HCT116 (cell line): ENCODE results near the gene TSPAN5. TPM values are rescaled to one million over a fixed set of nuclear protein-coding genes. Genes with fewer than 3 reads are reported as not detected.

Source experiments
- ATAC-seq: fragments of 200-7000 bp; cut with Tn5 transposase; 2 replicates; pipeline ENCODE4 v1.9.1; 2020; ENCODE audit warnings: mild to moderate bottlenecking, moderate library complexity
- BruUV-seq: library from RNA; stranded (reverse); fragments of 400-500 nt; replicated peaks from 2 replicates; lab custom pipeline; 2021; lab: Mats Ljungman, UMichigan
- CTCF ChIA-PET: fragments of 300-600 bp; sonication (Branson Sonifier 250); formaldehyde crosslinking; loops from one replicate; lab custom pipeline; 2021; ENCODE audit warnings: antibody characterized with exemption; lab: Charles Lee
- POLR2A ChIA-PET: fragments of 300-600, 350-600 bp; sonication (Branson Sonifier 250); formaldehyde crosslinking; loops from one replicate; lab custom pipeline; 2021; ENCODE audit warnings: antibody characterized with exemption; lab: Charles Lee
- RAD21 ChIA-PET, 2 experiments: fragments of 300-600 bp; sonication (Branson Sonifier 250); formaldehyde crosslinking; loops; one replicate each; lab custom pipeline; 2023; ENCODE audit warnings: low total read pairs in 2 of 2; ENCODE audit not compliant: uncharacterized antibody in 2 of 2, unreplicated experiment in 2 of 2, low non-redundant PET in 1 of 2; lab: Charles Lee
- DNase-seq: peaks from one replicate; pipeline ENCODE4 v3.0.0-alpha.2; 2010; ENCODE audit warnings: low read depth, low spot score
- H2AFZ ChIP-seq: fragments of 200-600 bp; shearing (Covaris generic), sonication (generic); 2 replicates; pipeline ENCODE4 v1.6.1; 2017; ENCODE audit warnings: low read depth, mixed run types, mixed read lengths, antibody characterized with exemption, low read length; ENCODE audit not compliant: poor library complexity, severe bottlenecking
- H3K27ac ChIP-seq: 2 replicates; pipeline ENCODE4 v1.5.1; 2012; ENCODE audit warnings: low read depth, low read length
- H3K27me3 ChIP-seq: fragments of 200-600 bp; sonication (generic); 2 replicates; pipeline ENCODE4 v1.6.1; 2016; ENCODE audit warnings: mixed run types, low read length, mixed read lengths; ENCODE audit not compliant: insufficient read depth
- H3K36me3 ChIP-seq, 2 experiments: fragments of 200-500 bp in 1 of 2; fragments of 200-600 bp in 1 of 2; sonication (Bioruptor generic) in 1 of 2; sonication (generic) in 1 of 2; 2 replicates each; pipeline versions ENCODE4 v1.5.1 to v1.6.1; 2014 to 2016; ENCODE audit warnings: low read length in 2 of 2, inconsistent platforms in 1 of 2, mixed read lengths in 1 of 2, mixed run types in 1 of 2; ENCODE audit not compliant: insufficient read depth in 2 of 2, control insufficient read depth in 1 of 2
- H3K4me1 ChIP-seq, 2 experiments: fragments of 200-600 bp in 1 of 2; sonication (generic) in 1 of 2; 2 replicates each; pipeline versions ENCODE4 v1.5.1 to v1.6.1; 2012 to 2017; ENCODE audit warnings: low read length in 2 of 2, inconsistent platforms in 1 of 2, mild to moderate bottlenecking in 1 of 2, mixed read lengths in 1 of 2, mixed run types in 1 of 2, moderate library complexity in 1 of 2; ENCODE audit not compliant: insufficient read depth in 2 of 2, control insufficient read depth in 1 of 2
- H3K4me2 ChIP-seq: fragments of 200-600 bp; sonication (generic); 2 replicates; pipeline ENCODE4 v1.6.1; 2017; ENCODE audit warnings: mixed run types, low read length, mixed read lengths
- H3K4me3 ChIP-seq, 2 experiments: fragments of 200-600 bp in 1 of 2; sonication (generic) in 1 of 2; replicated peaks in 1 of 2; 2 replicates each; pipeline ENCODE4 v1.5.1; 2011 to 2016; ENCODE audit warnings: low read length in 2 of 2, control low read depth in 1 of 2, low read depth in 1 of 2, mild to moderate bottlenecking in 1 of 2, mixed read lengths in 1 of 2, mixed run types in 1 of 2
- H3K79me2 ChIP-seq: fragments of 200-600 bp; sonication (generic); 2 replicates; pipeline ENCODE4 v1.6.1; 2017; ENCODE audit warnings: mild to moderate bottlenecking, mixed run types, low read length, moderate library complexity, mixed read lengths; ENCODE audit not compliant: insufficient read depth
- H3K9ac ChIP-seq: fragments of 200-600 bp; sonication (generic); 2 replicates; pipeline ENCODE4 v1.6.1; 2016; ENCODE audit warnings: low read length, mixed read lengths
- H3K9me2 ChIP-seq: fragments of 200-600 bp; sonication (generic), shearing (Covaris generic); 2 replicates; pipeline ENCODE4 v1.6.1; 2017; ENCODE audit warnings: mixed run types, mild to moderate bottlenecking, moderate library complexity; ENCODE audit not compliant: insufficient read depth
- H3K9me3 ChIP-seq, 2 experiments: fragments of 200-500 bp in 1 of 2; fragments of 200-600 bp in 1 of 2; sonication (Bioruptor generic) in 1 of 2; sonication (generic) in 1 of 2; 2 replicates each; pipeline ENCODE4 v1.6.1; 2014 to 2017; ENCODE audit warnings: low read length in 2 of 2, mixed read lengths in 2 of 2, inconsistent platforms in 1 of 2, low read depth in 1 of 2, mild to moderate bottlenecking in 1 of 2, mixed run types in 1 of 2, moderate library complexity in 1 of 2; ENCODE audit not compliant: control insufficient read depth in 1 of 2, insufficient read depth in 1 of 2
- H4K20me1 ChIP-seq: fragments of 200-600 bp; sonication (generic), shearing (Covaris generic); 2 replicates; pipeline ENCODE4 v1.6.1; 2017; ENCODE audit warnings: mixed run types, mild to moderate bottlenecking, moderate library complexity; ENCODE audit not compliant: insufficient read depth
- CEBPB ChIP-seq: IDR thresholded peaks from 2 replicates; pipeline ENCODE4 v1.6.1; 2012; ENCODE audit warnings: low read depth
- ELF1 ChIP-seq: IDR thresholded peaks from 2 replicates; pipeline ENCODE4 v1.6.1; 2012; ENCODE audit warnings: low read depth, borderline replicate concordance
- EZH2 ChIP-seq: fragments of 200-600 bp; sonication (generic); IDR thresholded peaks from 2 replicates; pipeline ENCODE4 v1.6.1; 2017; ENCODE audit warnings: antibody characterized with exemption, mixed run types
- EZH2phosphoT487 ChIP-seq: fragments of 200-600 bp; IDR thresholded peaks from 2 replicates; pipeline ENCODE4 v1.6.1; 2018; ENCODE audit warnings: antibody characterized with exemption, borderline replicate concordance
- JUND ChIP-seq: IDR thresholded peaks from 2 replicates; pipeline ENCODE4 v1.6.1; 2012
- POLR2A ChIP-seq: IDR thresholded peaks from 2 replicates; pipeline ENCODE4 v1.7.0; 2011; ENCODE audit warnings: borderline replicate concordance; ENCODE audit not compliant: insufficient read depth, insufficient read length; ENCODE audit errors: extremely low read depth
- POLR2AphosphoS5 ChIP-seq: IDR thresholded peaks from 2 replicates; pipeline ENCODE4 v1.6.1; 2011; ENCODE audit warnings: mild to moderate bottlenecking, low read depth, low read length, moderate library complexity
- RAD21 ChIP-seq: IDR thresholded peaks from 2 replicates; pipeline ENCODE4 v1.6.1; 2012; ENCODE audit warnings: low read depth, mild to moderate bottlenecking
- SIN3A ChIP-seq: IDR thresholded peaks from 2 replicates; pipeline ENCODE4 v1.6.1; 2012; ENCODE audit warnings: low read depth
- SP1 ChIP-seq: IDR thresholded peaks from 2 replicates; pipeline ENCODE4 v1.6.1; 2012; ENCODE audit warnings: low read depth
- TCF7L2 ChIP-seq: IDR thresholded peaks from 2 replicates; pipeline ENCODE4 v1.7.0; 2011; ENCODE audit warnings: borderline replicate concordance, inconsistent platforms; ENCODE audit not compliant: insufficient read depth, insufficient read length; ENCODE audit errors: extremely low read depth
- YY1 ChIP-seq: IDR thresholded peaks from 2 replicates; pipeline ENCODE4 v1.6.1; 2011; ENCODE audit warnings: low read length, low read depth, moderate library complexity, mild to moderate bottlenecking; ENCODE audit not compliant: insufficient replicate concordance; ENCODE audit errors: extremely low read depth
- ZNF274 ChIP-seq: fragments of 200-500 bp; sonication (Bioruptor generic); IDR thresholded peaks from 2 replicates; pipeline ENCODE4 v1.6.1; 2014; ENCODE audit warnings: mild to moderate bottlenecking, low read depth, low read length, inconsistent platforms
- intact Hi-C: fragments of 100-400 bp; cut with micrococcal nuclease; formaldehyde crosslinking; loops from 2 replicates; pipeline ENCODE4 v1.10.0; 2022
- total RNA-seq: library from RNA; stranded (reverse); gene quantifications from one replicate; pipeline ENCODE4 v1.2.1, GENCODE V29; 2021; ENCODE audit not compliant: unreplicated experiment
- TF ChIP-seq, protein P1 (sequence below): IDR thresholded peaks from 2 replicates; pipeline ENCODE4 v1.6.1; 2012
- TF ChIP-seq, protein P2 (sequence below), 3 experiments: fragments of 200-600 bp in 1 of 3; sonication (generic) in 1 of 3; IDR thresholded peaks in 2 of 3; conservative IDR thresholded peaks in 1 of 3; 2 replicates each; pipeline ENCODE4 v1.5.1; 2012 to 2017; ENCODE audit warnings: low read depth in 2 of 3, low read length in 2 of 3, antibody characterized with exemption in 1 of 3, borderline replicate concordance in 1 of 3, control low read depth in 1 of 3, mild to moderate bottlenecking in 1 of 3, mixed read lengths in 1 of 3, mixed run types in 1 of 3, moderate library complexity in 1 of 3; ENCODE audit not compliant: insufficient read depth in 1 of 3
- TF ChIP-seq, protein P3 (sequence below): IDR thresholded peaks from 2 replicates; pipeline ENCODE4 v1.6.1; 2012
- TF ChIP-seq, protein P4 (sequence below): IDR thresholded peaks from 2 replicates; pipeline ENCODE4 v1.6.1; 2011; ENCODE audit warnings: mild to moderate bottlenecking, low read length, moderate library complexity; ENCODE audit not compliant: insufficient replicate concordance; ENCODE audit errors: extremely low read depth

TSPAN5 gene
- total RNA-seq, 1 experiment from 2014 or later: 56.8 TPM

DNA sequence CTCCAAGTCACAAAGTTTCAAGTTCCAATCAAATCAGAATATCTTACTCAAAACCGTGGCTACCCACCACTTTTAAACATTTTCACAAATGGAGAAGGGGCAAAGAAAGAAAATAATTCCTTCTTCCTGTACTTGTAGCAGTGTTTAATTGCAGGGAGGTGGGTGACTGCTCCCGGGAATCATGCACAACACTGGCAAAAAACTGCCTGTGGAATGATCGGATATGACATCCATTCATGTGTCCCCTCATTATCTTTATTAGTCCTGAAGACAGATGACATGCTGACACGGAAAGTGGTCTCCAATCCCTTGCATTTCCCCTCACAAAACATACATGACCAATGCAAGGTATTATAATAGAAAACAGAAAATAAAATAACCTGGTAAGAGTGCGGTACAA, 2.0 kb downstream of the TSPAN5 start:
- DNase-seq: no peak
- ChIA-PET POLR2A (no interaction called here), CTCF (interaction anchor here (1.3 kb wide), 1 partner anchor 189 kb away, joined by 4 read pairs; no protein-coding TSS in a partner anchor), RAD21 (no interaction called here)
- intact Hi-C loops: loop anchor here (5.0 kb wide), 4 partner anchors 149 to 514 kb away; partner anchors contain the start of genes EIF4E and STPG2
- no peaks in the 10 kb centered on the region for H4K20me1 ChIP-seq
- H3K4me1 ChIP-seq: peaks cover 56 to 75% of the 10 kb centered on the region in 2 experiments
- no peak overlapping the region for H2AFZ ChIP-seq
- no peaks in the 10 kb centered on the region for H3K9me2 ChIP-seq
- H3K27ac ChIP-seq: peak overlapping the region; percentile 66
- H3K36me3 ChIP-seq: peaks cover 0 to 4% of the 10 kb centered on the region in 2 experiments; a peak in 1 of 4 replicates
- H3K4me3 ChIP-seq: peak overlapping the region; percentile 85 to 89
- no peaks in the 10 kb centered on the region for H3K27me3 ChIP-seq
- H3K9me3 ChIP-seq: no peaks in the 10 kb centered on the region
- peak overlapping the region; percentile 86 for H3K9ac ChIP-seq
- no TSS peak for BruUV-seq
- peaks cover 79% of the 10 kb centered on the region for H3K79me2 ChIP-seq
- H3K4me2 ChIP-seq: peak overlapping the region; percentile 88
- TF ChIP-seq, protein P1, sequence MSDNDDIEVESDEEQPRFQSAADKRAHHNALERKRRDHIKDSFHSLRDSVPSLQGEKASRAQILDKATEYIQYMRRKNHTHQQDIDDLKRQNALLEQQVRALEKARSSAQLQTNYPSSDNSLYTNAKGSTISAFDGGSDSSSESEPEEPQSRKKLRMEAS: no peak
- TF ChIP-seq ELF1: no peak
- no peak for TF ChIP-seq EZH2
- TF ChIP-seq, protein P2, sequence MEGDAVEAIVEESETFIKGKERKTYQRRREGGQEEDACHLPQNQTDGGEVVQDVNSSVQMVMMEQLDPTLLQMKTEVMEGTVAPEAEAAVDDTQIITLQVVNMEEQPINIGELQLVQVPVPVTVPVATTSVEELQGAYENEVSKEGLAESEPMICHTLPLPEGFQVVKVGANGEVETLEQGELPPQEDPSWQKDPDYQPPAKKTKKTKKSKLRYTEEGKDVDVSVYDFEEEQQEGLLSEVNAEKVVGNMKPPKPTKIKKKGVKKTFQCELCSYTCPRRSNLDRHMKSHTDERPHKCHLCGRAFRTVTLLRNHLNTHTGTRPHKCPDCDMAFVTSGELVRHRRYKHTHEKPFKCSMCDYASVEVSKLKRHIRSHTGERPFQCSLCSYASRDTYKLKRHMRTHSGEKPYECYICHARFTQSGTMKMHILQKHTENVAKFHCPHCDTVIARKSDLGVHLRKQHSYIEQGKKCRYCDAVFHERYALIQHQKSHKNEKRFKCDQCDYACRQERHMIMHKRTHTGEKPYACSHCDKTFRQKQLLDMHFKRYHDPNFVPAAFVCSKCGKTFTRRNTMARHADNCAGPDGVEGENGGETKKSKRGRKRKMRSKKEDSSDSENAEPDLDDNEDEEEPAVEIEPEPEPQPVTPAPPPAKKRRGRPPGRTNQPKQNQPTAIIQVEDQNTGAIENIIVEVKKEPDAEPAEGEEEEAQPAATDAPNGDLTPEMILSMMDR (IDR thresholded peaks at IDR 0.05 in 2 of 3, conservative IDR thresholded peaks at IDR 0.05 in 1 of 3; ENCODE audit: borderline replicate concordance in 1 of 3, insufficient read depth in 1 of 3, low read depth in 2 of 3, low read length in 2 of 3): no peak
- TF ChIP-seq, protein P3, sequence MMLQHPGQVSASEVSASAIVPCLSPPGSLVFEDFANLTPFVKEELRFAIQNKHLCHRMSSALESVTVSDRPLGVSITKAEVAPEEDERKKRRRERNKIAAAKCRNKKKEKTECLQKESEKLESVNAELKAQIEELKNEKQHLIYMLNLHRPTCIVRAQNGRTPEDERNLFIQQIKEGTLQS: no peak
- no peak for TF ChIP-seq JUND
- no peak for TF ChIP-seq EZH2phosphoT487
- TF ChIP-seq, protein P4, sequence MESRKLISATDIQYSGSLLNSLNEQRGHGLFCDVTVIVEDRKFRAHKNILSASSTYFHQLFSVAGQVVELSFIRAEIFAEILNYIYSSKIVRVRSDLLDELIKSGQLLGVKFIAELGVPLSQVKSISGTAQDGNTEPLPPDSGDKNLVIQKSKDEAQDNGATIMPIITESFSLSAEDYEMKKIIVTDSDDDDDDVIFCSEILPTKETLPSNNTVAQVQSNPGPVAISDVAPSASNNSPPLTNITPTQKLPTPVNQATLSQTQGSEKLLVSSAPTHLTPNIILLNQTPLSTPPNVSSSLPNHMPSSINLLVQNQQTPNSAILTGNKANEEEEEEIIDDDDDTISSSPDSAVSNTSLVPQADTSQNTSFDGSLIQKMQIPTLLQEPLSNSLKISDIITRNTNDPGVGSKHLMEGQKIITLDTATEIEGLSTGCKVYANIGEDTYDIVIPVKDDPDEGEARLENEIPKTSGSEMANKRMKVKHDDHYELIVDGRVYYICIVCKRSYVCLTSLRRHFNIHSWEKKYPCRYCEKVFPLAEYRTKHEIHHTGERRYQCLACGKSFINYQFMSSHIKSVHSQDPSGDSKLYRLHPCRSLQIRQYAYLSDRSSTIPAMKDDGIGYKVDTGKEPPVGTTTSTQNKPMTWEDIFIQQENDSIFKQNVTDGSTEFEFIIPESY: no peak
- no peak for TF ChIP-seq SP1
- TF ChIP-seq POLR2A: no peak
- no peak for TF ChIP-seq TCF7L2
- no peak for TF ChIP-seq SIN3A
- no peak for TF ChIP-seq POLR2AphosphoS5
- no peak for TF ChIP-seq ZNF274
- TF ChIP-seq RAD21: no peak
- TF ChIP-seq YY1: no peak
- no peak for TF ChIP-seq CEBPB
- TF ChIP-seq, all 23 proteins: peak for 0
- no peak for ATAC-seq
